ENCODE results near the gene TUG1. TPM values are rescaled to one million over a fixed set of nuclear protein-coding genes. Genes with fewer than 3 reads are reported as not detected.

Gene TUG1
- total and polyA plus RNA-seq, 4 experiments from 2014 or later: 12.3 to 132 (median 74.9) TPM

DNA sequence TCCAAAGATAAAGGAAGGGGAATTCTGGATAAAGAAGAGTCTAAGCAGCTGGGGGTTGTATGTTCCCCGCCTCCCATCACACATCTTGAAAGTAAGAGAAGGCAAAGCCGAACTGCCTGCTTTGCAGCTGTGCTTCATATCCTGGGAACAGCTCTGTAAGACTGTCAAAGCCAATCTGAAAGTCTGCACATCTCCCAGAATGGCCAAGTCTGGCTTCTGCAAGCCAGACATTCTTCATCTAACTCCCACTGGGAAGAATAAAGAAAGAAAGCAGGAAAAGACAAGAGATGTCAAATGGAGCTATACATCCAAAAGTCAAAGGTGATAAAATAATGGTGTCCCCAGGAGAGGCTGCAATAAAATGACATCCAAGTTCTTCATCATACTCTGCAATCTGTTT, 15.9 kb upstream of the TUG1 start:
- intact Hi-C loops (cut with micrococcal nuclease): no loop called here
- H3K4me3 Mint-ChIP-seq: no peak overlapping the region
- Histone ChIP-seq H3K9me3 (ENCODE audit: control insufficient read depth in 1 of 2, low read length in 2 of 2) (no peaks in the 10 kb centered on the region), H3K27ac (ENCODE audit: low read depth, low read length) (no peak overlapping the region), H3K4me3 (ENCODE audit: low read length in 2 of 2) (no peak overlapping the region), H3K4me1 (ENCODE audit: insufficient read depth, low read length) (peaks cover 21% of the 10 kb centered on the region), H3K36me3 (ENCODE audit: insufficient read depth, low read length) (peaks cover 12% of the 10 kb centered on the region), H3K27me3 (ENCODE audit: insufficient read depth, low read length) (no peaks in the 10 kb centered on the region)
- H3K27me3 Mint-ChIP-seq: no peaks in the 10 kb centered on the region
- DNase-seq: no peak
- POLR2A ChIA-PET (ENCODE audit: partially characterized antibody): interaction anchor here (2.6 kb wide), 1 partner anchor 16 kb away, joined by 8 read pairs; the partner anchor contains the start of genes MORC2 and TUG1
- no peaks in the 10 kb centered on the region for H3K9me3 Mint-ChIP-seq
- H3K27ac Mint-ChIP-seq: no peak overlapping the region
- CTCF ChIA-PET (ENCODE audit: partially characterized antibody): interaction anchor here (1.0 to 1.3 kb wide), 3 partner anchors 16 to 132 kb away, joined by 3 to 5 read pairs (median 4); partner anchors contain the start of genes MORC2 and TUG1
- H3K36me3 Mint-ChIP-seq: peaks cover 39 to 45% of the 10 kb centered on the region in 2 donors
- H3K4me1 Mint-ChIP-seq: peaks cover 18 to 44% (median 28%) of the 10 kb centered on the region in 4 donors

DNA sequence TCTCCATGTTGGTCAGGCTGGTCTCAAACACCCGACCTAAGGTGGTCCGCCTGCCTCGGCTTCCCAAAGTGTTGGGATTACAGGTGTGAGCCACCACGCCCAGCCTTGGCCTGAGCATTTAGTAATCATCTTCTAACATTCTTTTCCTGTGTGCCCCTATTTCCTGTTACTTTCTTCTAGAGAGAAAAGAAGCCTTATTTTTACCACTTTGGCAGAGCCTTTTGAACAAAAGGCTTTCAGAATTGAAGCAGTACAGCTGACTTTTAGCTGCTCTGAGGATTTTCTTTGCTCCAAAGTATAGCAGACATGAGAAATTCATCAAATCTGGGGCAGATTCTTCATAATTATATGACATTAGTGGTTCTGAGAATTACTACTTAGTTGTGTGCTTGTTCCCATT, 13.9 kb upstream of the TUG1 start:
- Mint-ChIP-seq H3K27ac (peak overlapping the region in 4 of 7 donors; percentile 3 to 38 (median 12)), H3K4me1 (peaks cover 17 to 40% (median 27%) of the 10 kb centered on the region in 4 donors), H3K36me3 (peaks cover 34 to 35% of the 10 kb centered on the region in 2 donors), H3K9me3 (no peaks in the 10 kb centered on the region), H3K4me3 (peak overlapping the region in 1 of 8 donors; percentile 43), H3K27me3 (no peaks in the 10 kb centered on the region)
- ChIA-PET CTCF (ENCODE audit: partially characterized antibody) (no interaction called here), POLR2A (ENCODE audit: partially characterized antibody) (interaction anchor here (1.1 to 1.4 kb wide), 2 partner anchors 14 to 33 kb away, joined by 3 read pairs; partner anchors contain the start of gene TUG1)
- Histone ChIP-seq H3K27me3 (ENCODE audit: insufficient read depth, low read length) (no peaks in the 10 kb centered on the region), H3K36me3 (ENCODE audit: insufficient read depth, low read length) (no peaks in the 10 kb centered on the region), H3K9me3 (ENCODE audit: control insufficient read depth in 1 of 2, low read length in 2 of 2) (no peaks in the 10 kb centered on the region), H3K4me1 (ENCODE audit: insufficient read depth, low read length) (peaks cover 22% of the 10 kb centered on the region), H3K27ac (ENCODE audit: low read depth, low read length) (no peak overlapping the region), H3K4me3 (ENCODE audit: low read length in 2 of 2) (no peak overlapping the region)
- DNase-seq: no peak
- intact Hi-C loops (cut with micrococcal nuclease): no loop called here

DNA sequence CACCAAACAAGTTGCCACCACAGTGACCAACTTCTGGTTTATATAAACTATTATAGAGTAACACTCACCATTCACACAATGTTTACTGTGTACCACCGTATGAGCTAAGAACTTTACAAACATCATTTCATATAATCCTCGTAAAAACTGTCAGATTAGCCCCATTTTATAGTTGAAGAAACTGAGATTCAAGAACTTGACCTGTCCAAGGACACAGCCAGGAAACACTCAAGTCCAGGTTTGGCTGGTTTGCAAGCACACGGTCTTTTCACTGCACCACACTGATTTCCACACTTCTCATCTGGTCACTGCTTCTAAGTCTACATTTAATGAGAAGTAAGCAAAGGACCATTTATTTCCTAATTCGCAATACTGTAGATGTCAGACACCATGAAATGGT, 4.2 kb upstream of the TUG1 start:
- Histone ChIP-seq H3K27ac (ENCODE audit: low read depth, low read length) (no peak overlapping the region), H3K9me3 (ENCODE audit: control insufficient read depth in 1 of 2, low read length in 2 of 2) (no peaks in the 10 kb centered on the region), H3K4me3 (ENCODE audit: low read length in 2 of 2) (no peak overlapping the region), H3K4me1 (ENCODE audit: insufficient read depth, low read length) (peaks cover 18% of the 10 kb centered on the region), H3K27me3 (ENCODE audit: insufficient read depth, low read length) (no peaks in the 10 kb centered on the region), H3K36me3 (ENCODE audit: insufficient read depth, low read length) (no peaks in the 10 kb centered on the region)
- DNase-seq: no peak
- Mint-ChIP-seq H3K9me3 (peaks cover 2 to 19% (median 8%) of the 10 kb centered on the region in 8 donors), H3K27ac (peak overlapping the region in 1 of 7 donors; percentile 34), H3K36me3 (peaks cover 14 to 16% of the 10 kb centered on the region in 2 donors), H3K27me3 (no peaks in the 10 kb centered on the region), H3K4me1 (peaks cover 15 to 37% (median 26%) of the 10 kb centered on the region in 4 donors), H3K4me3 (peak overlapping the region in 1 of 8 donors; percentile 3)
- POLR2A ChIA-PET (ENCODE audit: partially characterized antibody): interaction anchor here (0.7 to 1.8 kb wide), 3 partner anchors 12 to 43 kb away, joined by 3 to 7 read pairs (median 3); no protein-coding TSS in a partner anchor
- CTCF ChIA-PET (ENCODE audit: partially characterized antibody): interaction anchor here (0.7 to 1.2 kb wide), 2 partner anchors 45 to 120 kb away, joined by 3 read pairs; no protein-coding TSS in a partner anchor
- intact Hi-C loops (cut with micrococcal nuclease): no loop called here

DNA sequence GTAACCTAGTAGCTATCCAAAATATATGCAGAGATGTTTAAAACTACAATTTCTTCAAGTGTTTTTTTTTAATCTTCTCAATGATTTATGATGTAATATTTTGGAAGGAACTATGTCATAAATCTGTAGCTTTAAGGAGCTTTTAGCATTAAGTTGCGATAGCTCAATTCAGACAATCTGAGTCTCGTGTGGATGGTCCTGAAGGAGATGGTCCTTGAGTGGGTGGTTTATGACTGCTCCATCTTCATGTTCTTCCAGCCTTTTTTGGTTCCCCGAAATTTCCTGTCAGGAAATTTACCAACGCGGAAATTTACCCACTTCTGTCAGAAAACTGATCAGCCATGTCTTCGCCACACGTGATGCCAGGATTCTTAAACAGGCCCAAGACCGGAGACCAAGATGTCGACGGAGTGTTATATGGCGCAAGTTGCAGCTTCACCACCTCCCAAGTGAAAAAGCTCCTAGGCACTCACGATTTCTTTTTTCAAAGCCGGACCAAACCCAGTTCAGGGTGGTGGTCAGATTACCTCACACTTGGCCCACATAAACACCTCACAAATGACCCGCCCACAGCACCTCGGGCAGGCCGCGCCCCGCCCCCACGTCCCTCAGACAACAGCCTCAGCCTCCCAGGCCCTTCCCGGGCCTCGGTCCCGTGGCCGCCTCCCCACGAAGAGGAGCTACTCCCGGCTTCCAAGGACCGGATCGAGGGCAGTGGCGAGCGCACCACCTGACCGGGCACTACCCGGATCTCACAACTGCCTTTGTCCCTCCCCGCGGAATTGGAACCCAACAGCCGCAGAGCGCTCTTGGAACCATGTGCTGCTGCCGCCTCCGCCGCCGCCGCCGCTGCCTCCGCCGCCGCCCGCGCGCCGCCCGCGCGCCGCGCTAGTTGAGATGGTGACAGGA, 796 bp upstream of the TUG1 start, which contains the start of gene MORC2:
Gene MORC2, minus strand, starts transcription at position 760 of the 909 bp plus-strand sequence. CDS start 885 bp downstream, outside the sequence.
- DNase-seq: no peak

DNA sequence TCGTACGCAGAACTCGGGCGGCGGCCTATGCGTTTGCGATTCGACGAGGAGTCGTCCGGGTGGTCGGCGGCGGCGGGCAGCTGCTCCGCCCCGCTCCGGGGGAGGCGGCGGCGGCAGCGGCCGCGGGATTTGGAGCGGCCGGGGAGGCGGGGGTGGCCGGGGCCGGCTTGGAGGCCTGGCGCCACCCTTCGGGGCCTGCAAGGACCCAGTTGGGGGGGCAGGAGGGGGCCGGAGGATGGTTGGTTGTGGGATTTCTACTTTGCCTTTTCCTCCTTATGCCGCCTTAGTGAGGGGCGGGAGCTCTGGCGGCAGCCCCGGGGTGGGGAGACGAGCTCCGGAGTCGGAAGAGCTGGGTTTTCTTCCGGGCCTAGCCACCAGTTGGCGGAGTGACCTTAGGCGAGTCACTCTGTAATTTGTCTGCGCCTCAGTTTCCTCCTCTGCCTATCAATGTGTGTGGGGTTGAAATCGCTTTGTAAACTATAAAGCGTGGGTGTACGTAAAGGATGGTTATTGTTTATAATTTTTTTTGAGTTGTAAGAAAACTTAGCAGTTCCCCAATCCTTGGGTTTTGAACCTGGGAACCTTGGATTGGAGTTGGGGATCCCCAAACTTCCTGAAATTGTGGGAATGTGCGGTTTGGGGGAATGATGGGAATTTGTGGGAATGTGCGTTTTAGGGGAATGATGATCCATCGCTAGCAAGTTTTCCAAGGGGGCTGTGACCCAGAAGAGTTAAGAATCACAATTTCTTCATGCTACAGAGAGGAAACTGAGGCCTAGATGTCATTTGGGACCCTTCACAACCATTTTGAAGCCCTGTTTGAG, 679 bp downstream of the TUG1 start:
- Histone ChIP-seq H3K9me3 (ENCODE audit: control insufficient read depth in 1 of 2, low read length in 2 of 2) (peaks cover 5 to 31% of the 10 kb centered on the region in 2 donors), H3K36me3 (ENCODE audit: insufficient read depth, low read length) (peaks cover 26% of the 10 kb centered on the region), H3K27ac (ENCODE audit: low read depth, low read length) (peak overlapping the region; percentile 90), H3K4me1 (ENCODE audit: insufficient read depth, low read length) (peaks cover 39% of the 10 kb centered on the region), H3K4me3 (ENCODE audit: low read length in 2 of 2) (peak overlapping the region; percentile 68 to 80), H3K27me3 (ENCODE audit: insufficient read depth, low read length) (no peaks in the 10 kb centered on the region)
- intact Hi-C loops (cut with micrococcal nuclease): loop anchor here (1.0 to 2.0 kb wide), 6 partner anchors 26 to 377 kb away; partner anchors contain the start of genes LIMK2, SLC35E4 and SMTN
- Mint-ChIP-seq H3K27me3 (no peaks in the 10 kb centered on the region), H3K9me3 (peaks cover 9 to 60% (median 45%) of the 10 kb centered on the region in 8 donors), H3K27ac (peak overlapping the region; percentile 82 to 97 (median 91)), H3K4me3 (peak overlapping the region; percentile 88 to 96 (median 92)), H3K4me1 (peaks cover 30 to 63% (median 49%) of the 10 kb centered on the region in 4 donors), H3K36me3 (peaks cover 57 to 62% of the 10 kb centered on the region in 2 donors)
- ChIA-PET POLR2A (ENCODE audit: partially characterized antibody) (interaction anchor here (0.6 to 7.4 kb wide), 27 partner anchors 12 to 1505 kb away, joined by 3 to 142 read pairs (median 6); partner anchors contain the start of genes FBXO7, PATZ1, PES1 and PIK3IP1), CTCF (ENCODE audit: partially characterized antibody) (interaction anchor here (1.0 to 3.6 kb wide), 11 partner anchors 9 to 116 kb away, joined by 3 to 35 read pairs (median 4); no protein-coding TSS in a partner anchor)
- DNase-seq: peak in 3 of 5 donors; percentile 41 to 63 (median 49)

More for the DNA sequence above, 796 bp upstream of the TUG1 start, which contains the start of gene MORC2:
- ChIA-PET CTCF (ENCODE audit: partially characterized antibody) (interaction anchor here (0.9 to 3.6 kb wide), 13 partner anchors 10 to 170 kb away, joined by 3 to 35 read pairs (median 4); no protein-coding TSS in a partner anchor), POLR2A (ENCODE audit: partially characterized antibody) (interaction anchor here (1.0 to 7.4 kb wide), 21 partner anchors 8 to 1506 kb away, joined by 3 to 142 read pairs (median 8); partner anchors contain the start of genes FBXO7, PES1, PIK3IP1 and RNF185)
- peaks cover 19% of the 10 kb centered on the region for H3K36me3 ChIP-seq (ENCODE audit: insufficient read depth, low read length)
- Mint-ChIP-seq H3K36me3 (peaks cover 43 to 50% of the 10 kb centered on the region in 2 donors), H3K9me3 (peaks cover 9 to 49% (median 33%) of the 10 kb centered on the region in 8 donors), H3K27ac (peak within 1 kb of the TSS; percentile 94 to 98 (median 97)), H3K4me1 (peaks cover 29 to 70% (median 52%) of the 10 kb centered on the region in 4 donors), H3K27me3 (no peaks in the 10 kb centered on the region), H3K4me3 (peak within 1 kb of the TSS; percentile 89 to 96 (median 94))
- peak within 1 kb of the TSS; percentile 68 to 80 for H3K4me3 ChIP-seq (ENCODE audit: low read length in 2 of 2)
- no peaks in the 10 kb centered on the region for H3K27me3 ChIP-seq (ENCODE audit: insufficient read depth, low read length)
- peak within 1 kb of the TSS; percentile 90 for H3K27ac ChIP-seq (ENCODE audit: low read depth, low read length)
- peaks cover 5 to 20% of the 10 kb centered on the region in 2 donors for H3K9me3 ChIP-seq (ENCODE audit: control insufficient read depth in 1 of 2, low read length in 2 of 2)
- peaks cover 39% of the 10 kb centered on the region for H3K4me1 ChIP-seq (ENCODE audit: insufficient read depth, low read length)
- intact Hi-C loops (cut with micrococcal nuclease): loop anchor here (2.0 kb wide), 1 partner anchor 245 kb away; the partner anchor contains the start of gene LIMK2

DNA sequence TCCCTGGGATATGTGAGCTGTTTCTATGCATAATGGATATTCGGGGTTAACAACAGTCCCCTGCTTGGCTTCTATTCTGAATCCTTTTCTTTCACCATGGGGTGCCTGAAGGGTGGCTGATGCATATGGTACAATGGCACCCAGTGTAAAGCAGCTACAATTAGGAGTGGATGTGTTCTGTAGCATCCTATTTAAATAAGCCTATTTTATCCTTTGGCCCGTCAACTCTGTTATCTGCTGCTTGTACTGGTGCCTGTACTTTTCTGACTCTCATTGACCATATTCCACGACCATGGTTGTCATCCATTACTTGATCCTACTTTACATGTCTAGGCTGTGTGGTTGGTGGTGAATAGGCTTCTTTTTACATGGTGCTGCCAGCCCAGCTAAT, 1.3 kb downstream of the TUG1 start:
- peak overlapping the region; percentile 68 to 80 for H3K4me3 ChIP-seq (ENCODE audit: low read length in 2 of 2)
- Mint-ChIP-seq H3K27ac (peak overlapping the region; percentile 8 to 97 (median 83)), H3K9me3 (peaks cover 9 to 66% (median 50%) of the 10 kb centered on the region in 8 donors), H3K36me3 (peaks cover 59 to 67% of the 10 kb centered on the region in 2 donors), H3K4me3 (peak overlapping the region; percentile 88 to 96 (median 92)), H3K4me1 (peaks cover 26 to 57% (median 44%) of the 10 kb centered on the region in 4 donors), H3K27me3 (no peaks in the 10 kb centered on the region)
- H3K36me3 ChIP-seq (ENCODE audit: insufficient read depth, low read length): peaks cover 26% of the 10 kb centered on the region
- H3K27ac ChIP-seq (ENCODE audit: low read depth, low read length): peak overlapping the region; percentile 90
- intact Hi-C loops (cut with micrococcal nuclease): no loop called here
- ChIA-PET POLR2A (ENCODE audit: partially characterized antibody) (interaction anchor here (1.2 to 7.4 kb wide), 15 partner anchors 11 to 547 kb away, joined by 3 to 142 read pairs (median 10); partner anchors contain the start of genes PATZ1, PIK3IP1, RNF185 and SELENOM), CTCF (ENCODE audit: partially characterized antibody) (interaction anchor here (1.0 to 3.6 kb wide), 4 partner anchors 11 to 115 kb away, joined by 3 to 35 read pairs (median 3); no protein-coding TSS in a partner anchor)
- DNase-seq: no peak
- peaks cover 5 to 36% of the 10 kb centered on the region in 2 donors for H3K9me3 ChIP-seq (ENCODE audit: control insufficient read depth in 1 of 2, low read length in 2 of 2)
- H3K27me3 ChIP-seq (ENCODE audit: insufficient read depth, low read length): no peaks in the 10 kb centered on the region
- peaks cover 39% of the 10 kb centered on the region for H3K4me1 ChIP-seq (ENCODE audit: insufficient read depth, low read length)
